ENCODE data around the gene MGRN1. TPM values are rescaled to one million over a fixed set of nuclear protein-coding genes. Genes with fewer than 3 reads are reported as not detected.

Gene MGRN1
- total RNA-seq = 14.2 and 22.6 TPM in 2 replicates

GRCh38 chr16:4624015-4624826 is at the start of gene MGRN1:
TSS of gene MGRN1 (plus strand) at chr16:4624826. CDS start at chr16:4624961, 135 bp downstream.
- DNase-seq (ENCODE audit: low read depth in 2 of 2) = peak; percentile 98

- DNase-seq (ENCODE audit: low read depth in 2 of 2) = peak in 1 of 2 donors; percentile 7
Measured at GRCh38 chr16:4574919-4575705, 49.5 kb upstream of the MGRN1 start.

- no peak for DNase-seq (ENCODE audit: low read depth in 2 of 2)
Measured at GRCh38 chr16:4576008-4576407, 48.6 kb upstream of the MGRN1 start.

- DNase-seq (ENCODE audit: low read depth in 2 of 2) = no peak
Measured at GRCh38 chr16:4578961-4579530, 45.6 kb upstream of the MGRN1 start.

GRCh38 chr16:4580250-4580649 is 44.4 kb upstream of the MGRN1 start:
- DNase-seq (ENCODE audit: low read depth in 2 of 2) = no peak

- DNase-seq (ENCODE audit: low read depth in 2 of 2) = no peak
Measured at GRCh38 chr16:4583906-4584305, 40.7 kb upstream of the MGRN1 start.

GRCh38 chr16:4586291-4586690 is 38.3 kb upstream of the MGRN1 start:
- DNase-seq (ENCODE audit: low read depth in 2 of 2) = no peak

- no peak for DNase-seq (ENCODE audit: low read depth in 2 of 2)
Measured at GRCh38 chr16:4588386-4588785, 36.2 kb upstream of the MGRN1 start.

GRCh38 chr16:4588961-4589360 is 35.7 kb upstream of the MGRN1 start:
- no peak for DNase-seq (ENCODE audit: low read depth in 2 of 2)

GRCh38 chr16:4591191-4591590 is 33.4 kb upstream of the MGRN1 start:
- no peak for DNase-seq (ENCODE audit: low read depth in 2 of 2)

- DNase-seq (ENCODE audit: low read depth in 2 of 2) = no peak
Measured at GRCh38 chr16:4591706-4592470, 32.7 kb upstream of the MGRN1 start.

GRCh38 chr16:4593086-4593485 is 31.5 kb upstream of the MGRN1 start:
- no peak for DNase-seq (ENCODE audit: low read depth in 2 of 2)

- no peak for DNase-seq (ENCODE audit: low read depth in 2 of 2)
Measured at GRCh38 chr16:4594433-4595410, 29.9 kb upstream of the MGRN1 start.

- no peak for DNase-seq (ENCODE audit: low read depth in 2 of 2)
Measured at GRCh38 chr16:4597174-4597573, 27.5 kb upstream of the MGRN1 start.

- DNase-seq (ENCODE audit: low read depth in 2 of 2) = no peak
Measured at GRCh38 chr16:4599037-4599436, 25.6 kb upstream of the MGRN1 start.

- DNase-seq (ENCODE audit: low read depth in 2 of 2) = no peak
Measured at GRCh38 chr16:4599545-4599944, 25.1 kb upstream of the MGRN1 start.

GRCh38 chr16:4601036-4601863 is 23.4 kb upstream of the MGRN1 start:
- DNase-seq (ENCODE audit: low read depth in 2 of 2) = peak in 1 of 2 donors; percentile 16

- DNase-seq (ENCODE audit: low read depth in 2 of 2) = no peak
Measured at GRCh38 chr16:4601864-4602186, 22.8 kb upstream of the MGRN1 start.

GRCh38 chr16:4602331-4602730 is 22.3 kb upstream of the MGRN1 start:
- DNase-seq (ENCODE audit: low read depth in 2 of 2) = no peak
